K562 treated with DMSO at 1 percent for 12 hours (cell line): ENCODE data around the gene CDX1. TPM values are rescaled to one million over a fixed set of nuclear protein-coding genes. Genes with fewer than 3 reads are reported as not detected.

ENCODE experiments used
- total RNA-seq: library from RNA; unstranded; fragments of 300-600 nt; gene quantifications from 2 replicates; pipeline ENCODE4 v1.2.3, GENCODE V29; 2022; ENCODE audit not compliant: insufficient read depth

The CDX1 gene
- total RNA-seq, result not detected in 2 replicates

DNA sequence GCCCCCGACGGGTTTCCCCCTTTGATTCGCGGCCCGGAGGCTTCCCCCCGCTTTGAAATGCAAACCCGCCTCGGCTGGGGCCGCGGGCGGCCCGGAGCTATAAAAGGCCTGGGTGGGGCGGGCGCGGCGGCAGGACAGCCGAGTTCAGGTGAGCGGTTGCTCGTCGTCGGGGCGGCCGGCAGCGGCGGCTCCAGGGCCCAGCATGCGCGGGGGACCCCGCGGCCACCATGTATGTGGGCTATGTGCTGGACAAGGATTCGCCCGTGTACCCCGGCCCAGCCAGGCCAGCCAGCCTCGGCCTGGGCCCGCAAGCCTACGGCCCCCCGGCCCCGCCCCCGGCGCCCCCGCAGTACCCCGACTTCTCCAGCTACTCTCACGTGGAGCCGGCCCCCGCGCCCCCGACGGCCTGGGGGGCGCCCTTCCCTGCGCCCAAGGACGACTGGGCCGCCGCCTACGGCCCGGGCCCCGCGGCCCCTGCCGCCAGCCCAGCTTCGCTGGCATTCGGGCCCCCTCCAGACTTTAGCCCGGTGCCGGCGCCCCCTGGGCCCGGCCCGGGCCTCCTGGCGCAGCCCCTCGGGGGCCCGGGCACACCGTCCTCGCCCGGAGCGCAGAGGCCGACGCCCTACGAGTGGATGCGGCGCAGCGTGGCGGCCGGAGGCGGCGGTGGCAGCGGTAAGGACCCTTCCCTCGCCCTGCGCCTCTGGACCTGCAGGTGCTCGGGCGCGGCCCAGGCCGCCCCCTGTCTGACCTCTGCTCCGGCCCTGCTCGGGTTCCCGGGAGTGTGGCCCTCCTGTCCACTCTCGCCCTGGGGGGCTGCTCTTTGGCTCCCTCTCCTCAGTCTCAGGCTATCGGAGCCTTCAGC, at the start of gene CDX1:
CDX1 (plus strand) TSS at position 129 of the 862 bp plus-strand sequence; CDS start at position 228, 99 bp downstream.

GRCh38 chr5:150155258-150156026, 11.1 kb upstream of the CDX1 start, which contains the start of gene PDGFRB:
PDGFRB (minus strand) TSS chr5:150155845; CDS start chr5:150137047, 18,798 bp downstream.

DNA sequence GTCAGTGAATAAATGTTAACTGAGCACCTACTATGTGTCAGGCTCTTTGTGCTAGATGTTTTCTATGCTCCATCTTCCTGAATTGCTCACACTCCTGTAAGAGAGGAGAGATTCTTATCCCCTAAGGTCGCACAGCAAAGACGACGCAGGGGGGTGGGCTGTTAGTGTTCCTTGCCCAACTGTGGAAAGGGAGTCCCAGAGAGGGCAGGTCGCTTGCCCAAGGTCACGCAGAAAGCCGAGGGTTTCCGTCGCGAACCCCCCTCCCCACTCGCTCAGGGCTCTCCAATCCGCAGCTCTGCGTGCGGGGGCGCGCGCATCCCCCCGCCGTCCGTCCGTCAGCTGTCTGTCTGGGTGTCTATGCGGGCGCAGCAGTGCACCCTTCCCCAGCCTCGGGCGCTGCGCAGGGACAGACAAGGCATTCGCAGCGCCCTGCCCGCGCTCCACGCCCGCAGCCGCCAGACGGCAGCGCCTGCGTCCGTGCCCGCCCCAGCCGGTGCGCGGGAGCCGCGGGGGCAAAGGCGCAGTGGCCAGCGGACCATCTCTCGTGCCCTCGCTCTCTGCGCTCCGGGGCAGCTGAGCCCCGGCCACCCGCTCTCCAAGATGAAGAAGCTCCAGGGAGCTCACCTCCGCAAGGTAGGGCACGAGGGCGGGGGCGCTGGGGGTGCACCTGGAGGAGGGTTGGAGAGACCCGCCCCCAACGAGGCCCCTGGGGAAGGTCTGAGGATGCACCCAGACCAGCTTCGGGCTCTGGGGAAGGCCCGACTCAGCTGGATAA, 23.3 kb downstream of the CDX1 start, which contains the start of gene SLC6A7:
SLC6A7 (plus strand) TSS at position 335 of the 775 bp plus-strand sequence; CDS start at position 601, 266 bp downstream.

Other genes with a start within 250 kb of the CDX1 start
- gene PDE6A, start 222.0 kb upstream of the CDX1 start, total RNA-seq, result not detected in 2 replicates
- gene SLC26A2, start 206.0 kb upstream of the CDX1 start, total RNA-seq, result 1.6 and 7.9 TPM in 2 replicates
- gene TIGD6, start 166.1 kb upstream of the CDX1 start, total RNA-seq, result 2.7 and 5.8 TPM in 2 replicates
- 21.3 and 44.9 TPM in 2 replicates for gene HMGXB3, start 166.0 kb upstream of the CDX1 start, total RNA-seq
- gene CSF1R, start 80.2 kb upstream of the CDX1 start, total RNA-seq, result not detected in 2 replicates
- gene PDGFRB, start 10.9 kb upstream of the CDX1 start, total RNA-seq, result not detected in 2 replicates
- gene SLC6A7, start 23.3 kb downstream of the CDX1 start, total RNA-seq, result not detected in 2 replicates
- gene CAMK2A, start 123.0 kb downstream of the CDX1 start, total RNA-seq, result not detected in 2 replicates
- gene ARSI, start 136.1 kb downstream of the CDX1 start, total RNA-seq, result not detected in 2 replicates
- 22.5 and 36.5 TPM in 2 replicates for gene TCOF1, start 190.9 kb downstream of the CDX1 start, total RNA-seq
- gene CD74, start 246.1 kb downstream of the CDX1 start, total RNA-seq, result 1.0 and 6.4 TPM in 2 replicates